ENCODE results near the gene GDPGP1. TPM values are rescaled to one million over a fixed set of nuclear protein-coding genes. Genes with fewer than 3 reads are reported as not detected.

GDPGP1 gene
- total and polyA plus RNA-seq, 12 donors: 3.0 to 16.3 (median 13.0) TPM

- DNase-seq (no peak), ATAC-seq (peak in 3 of 8 donors; percentile 12 to 26 (median 19))
- Histone ChIP-seq H3K4me3 (no peak overlapping the region), H3K4me1 (peaks cover 7 to 52% (median 26%) of the 10 kb centered on the region in 9 donors), H3K9me3 (no peaks in the 10 kb centered on the region), H3K36me3 (peaks cover 0 to 38% (median 0%) of the 10 kb centered on the region in 9 donors), H3K27ac (no peak overlapping the region), H3K27me3 (no peaks in the 10 kb centered on the region)
- TF ChIP-seq, protein P1, sequence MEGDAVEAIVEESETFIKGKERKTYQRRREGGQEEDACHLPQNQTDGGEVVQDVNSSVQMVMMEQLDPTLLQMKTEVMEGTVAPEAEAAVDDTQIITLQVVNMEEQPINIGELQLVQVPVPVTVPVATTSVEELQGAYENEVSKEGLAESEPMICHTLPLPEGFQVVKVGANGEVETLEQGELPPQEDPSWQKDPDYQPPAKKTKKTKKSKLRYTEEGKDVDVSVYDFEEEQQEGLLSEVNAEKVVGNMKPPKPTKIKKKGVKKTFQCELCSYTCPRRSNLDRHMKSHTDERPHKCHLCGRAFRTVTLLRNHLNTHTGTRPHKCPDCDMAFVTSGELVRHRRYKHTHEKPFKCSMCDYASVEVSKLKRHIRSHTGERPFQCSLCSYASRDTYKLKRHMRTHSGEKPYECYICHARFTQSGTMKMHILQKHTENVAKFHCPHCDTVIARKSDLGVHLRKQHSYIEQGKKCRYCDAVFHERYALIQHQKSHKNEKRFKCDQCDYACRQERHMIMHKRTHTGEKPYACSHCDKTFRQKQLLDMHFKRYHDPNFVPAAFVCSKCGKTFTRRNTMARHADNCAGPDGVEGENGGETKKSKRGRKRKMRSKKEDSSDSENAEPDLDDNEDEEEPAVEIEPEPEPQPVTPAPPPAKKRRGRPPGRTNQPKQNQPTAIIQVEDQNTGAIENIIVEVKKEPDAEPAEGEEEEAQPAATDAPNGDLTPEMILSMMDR (IDR thresholded peaks at IDR 0.05): no peak
- 45 to 57% methylated on average over 12 of the region's 12 CpGs for WGBS, 2 donors
- intact Hi-C loops (cut with DNase I): loop anchor here in 1 of 10 donors (5.0 kb wide), 1 partner anchor 51 kb away; no protein-coding TSS in a partner anchor
Observed at GRCh38 chr15:90213122-90213817, 20.7 kb upstream of the GDPGP1 start.

GRCh38 chr15:90213818-90214204, 20.2 kb upstream of the GDPGP1 start:
- H3K4me1 ChIP-seq: peaks cover 7 to 52% (median 26%) of the 10 kb centered on the region in 9 donors
- DNase-seq (no peak), ATAC-seq (no peak)
- TF ChIP-seq, protein P1 (IDR thresholded peaks at IDR 0.05): no peak
- H3K9me3 ChIP-seq: no peaks in the 10 kb centered on the region
- no peaks in the 10 kb centered on the region for H3K27me3 ChIP-seq
- peaks cover 0 to 37% (median 0%) of the 10 kb centered on the region in 9 donors for H3K36me3 ChIP-seq
- intact Hi-C loops (cut with DNase I): loop anchor here in 1 of 10 donors (5.0 kb wide), 1 partner anchor 52 kb away; no protein-coding TSS in a partner anchor
- no peak overlapping the region for H3K27ac ChIP-seq
- 70 to 75% methylated on average over 11 of the region's 11 CpGs for WGBS, 2 donors
- no peak overlapping the region for H3K4me3 ChIP-seq

GRCh38 chr15:90214553-90215196, 19.3 kb upstream of the GDPGP1 start:
- H3K4me3 ChIP-seq: no peak overlapping the region
- peaks cover 0 to 35% (median 0%) of the 10 kb centered on the region in 9 donors for H3K36me3 ChIP-seq
- TF ChIP-seq, protein P1 (IDR thresholded peaks at IDR 0.05): peak in 5 of 9 donors; percentile 10 to 31 (median 17)
- no peak overlapping the region for H3K27ac ChIP-seq
- intact Hi-C loops (cut with DNase I): loop anchor here in 2 of 10 donors (5.0 kb wide), 2 partner anchors 32 to 52 kb away; no protein-coding TSS in a partner anchor
- DNase-seq: no peak
- no peaks in the 10 kb centered on the region for H3K9me3 ChIP-seq
- WGBS, 2 donors: 81 to 86% methylated on average over 8 of the region's 8 CpGs
- no peak for ATAC-seq
- peaks cover 7 to 48% (median 26%) of the 10 kb centered on the region in 9 donors for H3K4me1 ChIP-seq
- no peaks in the 10 kb centered on the region for H3K27me3 ChIP-seq

GRCh38 chr15:90217671-90218394, 16.2 kb upstream of the GDPGP1 start:
- DNase-seq (no peak), ATAC-seq (no peak)
- Histone ChIP-seq H3K36me3 (peaks cover 0 to 54% (median 0%) of the 10 kb centered on the region in 9 donors), H3K27ac (no peak overlapping the region), H3K9me3 (no peaks in the 10 kb centered on the region), H3K4me3 (no peak overlapping the region), H3K27me3 (no peaks in the 10 kb centered on the region), H3K4me1 (peaks cover 2 to 27% (median 15%) of the 10 kb centered on the region in 9 donors)
- TF ChIP-seq, protein P1 (IDR thresholded peaks at IDR 0.05): no peak
- 73 to 95% methylated on average over 9 of the region's 9 CpGs for WGBS, 2 donors
- intact Hi-C loops (cut with DNase I): loop anchor here in 1 of 10 donors (5.0 kb wide), 1 partner anchor 36 kb away; no protein-coding TSS in a partner anchor

Measured in heart right ventricle (tissue), 16 donors.